HepG2 (cell line): Measurements from ENCODE around the gene SURF2. TPM values are rescaled to one million over a fixed set of nuclear protein-coding genes. Genes with fewer than 3 reads are reported as not detected.

ENCODE experiments used
- ATM ChIP-seq: fragments of 450-650 bp; IDR thresholded peaks from 2 replicates; pipeline ENCODE4 v1.7.1; 2017; ENCODE audit warnings: mild to moderate bottlenecking, borderline replicate concordance
- BORCS8-MEF2B ChIP-seq: sonication (generic); formaldehyde crosslinking; IDR thresholded peaks from 2 replicates; pipeline ENCODE4 v1.8.0; 2022; ENCODE audit warnings: mild to moderate bottlenecking, missing genetic modification reagents
- ETV6 ChIP-seq: sonication (generic); formaldehyde crosslinking; conservative IDR thresholded peaks from 2 replicates; pipeline ENCODE4 v1.4.0; 2020; ENCODE audit warnings: missing genetic modification reagents
- GMEB1 ChIP-seq: sonication (generic); formaldehyde crosslinking; IDR thresholded peaks from 2 replicates; pipeline ENCODE4 v1.5.1; 2020; ENCODE audit warnings: missing genetic modification reagents, mild to moderate bottlenecking, borderline replicate concordance
- HNRNPK ChIP-seq: fragments of 200-400 bp; formaldehyde crosslinking; IDR thresholded peaks from 2 replicates; pipeline ENCODE4 v1.6.1; 2018; ENCODE audit warnings: low read length, low read depth, moderate library complexity, mild to moderate bottlenecking; ENCODE audit not compliant: poor library complexity, severe bottlenecking
- HOXA3 ChIP-seq: sonication (generic); formaldehyde crosslinking; IDR thresholded peaks from 2 replicates; pipeline ENCODE4 v1.5.0; 2020; ENCODE audit warnings: missing genetic modification reagents
- NCOR1 ChIP-seq: fragments of 200-600 bp; sonication (generic); IDR thresholded peaks from 2 replicates; pipeline ENCODE4 v1.7.0; 2017; ENCODE audit warnings: antibody characterized with exemption, low read length, borderline replicate concordance
- RAD21 ChIP-seq: fragments of 450-650 bp; formaldehyde crosslinking; IDR thresholded peaks from 2 replicates; pipeline ENCODE4 v1.5.0; 2020; ENCODE audit warnings: mild to moderate bottlenecking
- SAP130 ChIP-seq: IDR thresholded peaks from 2 replicates; pipeline ENCODE4 v1.6.1; 2016; ENCODE audit warnings: low read depth
- TFAP4 ChIP-seq: sonication (generic); IDR thresholded peaks from 2 replicates; pipeline ENCODE4 v1.6.1; 2016; ENCODE audit warnings: low read depth, borderline replicate concordance
- XRCC5 ChIP-seq: fragments of 200-400 bp; formaldehyde crosslinking; optimal IDR thresholded peaks from 2 replicates; pipeline ENCODE3; 2017; ENCODE audit warnings: mild to moderate bottlenecking, low read length
- ZBTB38 ChIP-seq: sonication (generic); formaldehyde crosslinking; IDR thresholded peaks from 2 replicates; pipeline ENCODE4 v1.5.1; 2020; ENCODE audit warnings: mild to moderate bottlenecking, missing genetic modification reagents
- ZFP62 ChIP-seq: sonication (generic); formaldehyde crosslinking; IDR thresholded peaks from 2 replicates; pipeline ENCODE4 v1.4.0; 2020; ENCODE audit warnings: missing genetic modification reagents
- ZFP91 ChIP-seq: sonication (generic); formaldehyde crosslinking; IDR thresholded peaks from 2 replicates; pipeline ENCODE4 v1.9.0; 2022; ENCODE audit warnings: missing genetic modification reagents, mild to moderate bottlenecking, borderline replicate concordance
- ZMYM2 ChIP-seq: sonication (generic); formaldehyde crosslinking; IDR thresholded peaks from 2 replicates; pipeline ENCODE4 v1.8.0; 2022; ENCODE audit warnings: mild to moderate bottlenecking, missing genetic modification reagents
- ZNF20 ChIP-seq: sonication (generic); formaldehyde crosslinking; IDR thresholded peaks from 2 replicates; pipeline ENCODE4 v1.4.0; 2020; ENCODE audit warnings: mild to moderate bottlenecking, moderate library complexity, missing genetic modification reagents
- ZNF564 ChIP-seq: sonication (generic); formaldehyde crosslinking; IDR thresholded peaks from 2 replicates; pipeline ENCODE4 v1.8.1; 2023; ENCODE audit warnings: mild to moderate bottlenecking, missing genetic modification reagents
- ZNF678 ChIP-seq: sonication (generic); formaldehyde crosslinking; IDR thresholded peaks from 2 replicates; pipeline ENCODE4 v1.4.0; 2020; ENCODE audit warnings: mild to moderate bottlenecking, missing genetic modification reagents
- ZNF780A ChIP-seq: sonication (generic); formaldehyde crosslinking; IDR thresholded peaks from 2 replicates; pipeline ENCODE4 v1.8.0; 2022; ENCODE audit warnings: mild to moderate bottlenecking, missing genetic modification reagents, moderate library complexity
- ZNF784 ChIP-seq: sonication (generic); formaldehyde crosslinking; IDR thresholded peaks from 2 replicates; pipeline ENCODE4 v1.5.1; 2020; ENCODE audit warnings: missing genetic modification reagents, mild to moderate bottlenecking, borderline replicate concordance
- polyA plus RNA-seq, 8 experiments: library from polyadenylated mRNA; depleted of rRNA in 3 of 8; stranded (reverse) in 7 of 8; unstranded in 1 of 8; fragments of >200 nt; fragmentation: Illumina TruSeq in 4 of 8; extraction: Trizol in 4 of 8; gene quantifications; 2 replicates each; pipeline versions ENCODE4 v1.2.1 to v1.2.3, GENCODE V29; 2011 to 2016; ENCODE audit warnings: low read depth in 4 of 8, missing spikeins in 1 of 8, mixed read lengths in 1 of 8; ENCODE audit not compliant: insufficient read depth in 1 of 8
- total RNA-seq, 5 experiments: library from RNA; depleted of rRNA; stranded (reverse); fragments of >200 nt; fragmentation: Illumina TruSeq; extraction: Trizol; gene quantifications; 2 replicates each; pipeline ENCODE4 v1.2.3, GENCODE V29; 2016; ENCODE audit warnings: low read depth in 1 of 5
- TF ChIP-seq, protein P1 (sequence below): sonication (generic); formaldehyde crosslinking; IDR thresholded peaks from 2 replicates; pipeline ENCODE4 v1.5.1; 2020; ENCODE audit warnings: mild to moderate bottlenecking, missing genetic modification reagents, moderate library complexity

The SURF2 gene
- total and polyA plus RNA-seq, 2 of the 13 experiments (the other 11 are each of a cell fraction or from before 2014, with no cell fraction given) = 6.3 to 13.6 TPM

DNA sequence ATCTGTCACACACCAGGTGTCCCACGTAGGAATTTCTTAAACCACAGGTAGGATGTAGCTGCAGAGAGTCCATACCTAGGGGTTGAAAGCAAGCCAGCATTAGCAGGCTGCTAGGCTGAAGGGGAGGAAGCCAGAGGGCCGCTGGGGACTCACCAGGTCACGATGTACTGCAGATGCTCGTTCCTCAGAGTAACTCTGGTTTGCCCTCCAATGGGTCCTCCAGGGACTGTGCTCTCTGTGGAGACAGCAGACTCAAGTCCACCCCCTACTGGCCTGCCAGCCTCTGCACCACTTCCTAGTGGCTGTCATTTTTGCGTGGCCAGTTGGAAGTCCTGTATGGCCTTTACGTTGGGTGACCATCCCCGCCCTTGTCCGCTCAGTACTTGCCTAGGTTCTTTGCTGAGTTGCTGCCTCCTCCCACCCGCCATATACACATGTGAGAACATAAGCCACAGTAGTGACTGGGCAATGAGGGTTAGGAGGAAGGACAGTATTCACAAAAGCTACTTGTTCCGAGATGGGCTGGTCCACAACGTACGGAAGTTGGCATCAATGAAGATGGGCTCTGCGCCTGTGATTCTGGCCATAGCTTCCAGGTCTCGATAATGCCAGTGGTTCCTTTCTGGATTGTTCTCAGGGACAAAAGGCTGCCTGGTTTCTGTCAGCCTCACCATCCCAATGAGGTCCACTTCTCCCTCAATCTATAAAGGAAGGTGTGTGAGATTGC, 4.3 kb upstream of the SURF2 start (continued):
- TF ChIP-seq ATM = no peak
- no peak for TF ChIP-seq ZNF780A (CRISPR knock-in tag)
- TF ChIP-seq ZNF678 (CRISPR knock-in tag) = 0 out of 2 replicates have a peak, but pooled peaks have one; percentile 43
- peak; percentile 83 for TF ChIP-seq XRCC5
- no peak for TF ChIP-seq HNRNPK
- TF ChIP-seq ZBTB38 (CRISPR knock-in tag) = peak; percentile 78
- peak; percentile 50 for TF ChIP-seq HOXA3
- peak; percentile 36; the same call in 1 of the 2 replicates for TF ChIP-seq RAD21 (CRISPR knock-in tag)
- no peak for TF ChIP-seq ZNF784 (CRISPR knock-in tag)
- peak; percentile 36; the same call in 1 of the 2 replicates for TF ChIP-seq BORCS8-MEF2B (CRISPR knock-in tag)
- no peak for TF ChIP-seq TFAP4
- no peak for TF ChIP-seq ZNF564 (CRISPR knock-in tag)
- TF ChIP-seq, protein P1, sequence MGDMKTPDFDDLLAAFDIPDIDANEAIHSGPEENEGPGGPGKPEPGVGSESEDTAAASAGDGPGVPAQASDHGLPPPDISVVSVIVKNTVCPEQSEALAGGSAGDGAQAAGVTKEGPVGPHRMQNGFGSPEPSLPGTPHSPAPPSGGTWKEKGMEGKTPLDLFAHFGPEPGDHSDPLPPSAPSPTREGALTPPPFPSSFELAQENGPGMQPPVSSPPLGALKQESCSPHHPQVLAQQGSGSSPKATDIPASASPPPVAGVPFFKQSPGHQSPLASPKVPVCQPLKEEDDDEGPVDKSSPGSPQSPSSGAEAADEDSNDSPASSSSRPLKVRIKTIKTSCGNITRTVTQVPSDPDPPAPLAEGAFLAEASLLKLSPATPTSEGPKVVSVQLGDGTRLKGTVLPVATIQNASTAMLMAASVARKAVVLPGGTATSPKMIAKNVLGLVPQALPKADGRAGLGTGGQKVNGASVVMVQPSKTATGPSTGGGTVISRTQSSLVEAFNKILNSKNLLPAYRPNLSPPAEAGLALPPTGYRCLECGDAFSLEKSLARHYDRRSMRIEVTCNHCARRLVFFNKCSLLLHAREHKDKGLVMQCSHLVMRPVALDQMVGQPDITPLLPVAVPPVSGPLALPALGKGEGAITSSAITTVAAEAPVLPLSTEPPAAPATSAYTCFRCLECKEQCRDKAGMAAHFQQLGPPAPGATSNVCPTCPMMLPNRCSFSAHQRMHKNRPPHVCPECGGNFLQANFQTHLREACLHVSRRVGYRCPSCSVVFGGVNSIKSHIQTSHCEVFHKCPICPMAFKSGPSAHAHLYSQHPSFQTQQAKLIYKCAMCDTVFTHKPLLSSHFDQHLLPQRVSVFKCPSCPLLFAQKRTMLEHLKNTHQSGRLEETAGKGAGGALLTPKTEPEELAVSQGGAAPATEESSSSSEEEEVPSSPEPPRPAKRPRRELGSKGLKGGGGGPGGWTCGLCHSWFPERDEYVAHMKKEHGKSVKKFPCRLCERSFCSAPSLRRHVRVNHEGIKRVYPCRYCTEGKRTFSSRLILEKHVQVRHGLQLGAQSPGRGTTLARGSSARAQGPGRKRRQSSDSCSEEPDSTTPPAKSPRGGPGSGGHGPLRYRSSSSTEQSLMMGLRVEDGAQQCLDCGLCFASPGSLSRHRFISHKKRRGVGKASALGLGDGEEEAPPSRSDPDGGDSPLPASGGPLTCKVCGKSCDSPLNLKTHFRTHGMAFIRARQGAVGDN (CRISPR knock-in tag) = peak; percentile 42; the same call in 1 of the 2 replicates
- peak; percentile 80 for TF ChIP-seq ZFP91
- TF ChIP-seq ETV6 (CRISPR knock-in tag) = no peak
- peak; percentile 55 for TF ChIP-seq SAP130 (CRISPR knock-in tag)
- no peak for TF ChIP-seq GMEB1 (CRISPR knock-in tag)
- TF ChIP-seq ZFP62 (CRISPR knock-in tag) = no peak
- TF ChIP-seq ZNF20 (CRISPR knock-in tag) = no peak
- TF ChIP-seq ZMYM2 (CRISPR knock-in tag) = peak; percentile 54; the same call in 1 of the 2 replicates
- no peak for TF ChIP-seq NCOR1
